ENCODE measurements around the gene MORN1. TPM values are rescaled to one million over a fixed set of nuclear protein-coding genes. Genes with fewer than 3 reads are reported as not detected.

Gene MORN1
- total and polyA plus RNA-seq, 2 of the 4 experiments (the other 2 are of a cell fraction): 3.0 to 4.2 TPM

- H3K4me2 ChIP-seq (ENCODE audit: low read depth, low read length): no peak overlapping the region
- intact Hi-C loops (cut with micrococcal nuclease): no loop called here
- no peak overlapping the region for H3K56ac ChIP-seq (ENCODE audit: extremely low read depth, insufficient read depth, low read length)
- no peak overlapping the region; the same call in 1 of the 2 replicates for H3K18ac ChIP-seq (ENCODE audit: low read depth, low read length)
- WGBS, 2 experiments (ENCODE audit: extremely low coverage in 2 of 2, insufficient read length in 1 of 2): 73% methylated on average over 13 of the region's 30 CpGs; no CpG with 5 or more reads in 1 of the 2 experiments
- dilution Hi-C loops (cut with HindIII; ENCODE audit: low sequenced_read_pairs, unreplicated experiment): no loop called here
- 0 out of 2 replicates have a peak overlapping the region, but pooled peaks have one; percentile 10 for H4K5ac ChIP-seq (ENCODE audit: low read depth, low read length)
- H3K36me3 ChIP-seq (ENCODE audit: control insufficient read depth, insufficient read depth, low read length): peaks cover 6% of the 10 kb centered on the region; the same call in 1 of the 2 replicates
- H4K91ac ChIP-seq (ENCODE audit: insufficient read depth, low read depth, low read length): peak overlapping the region; percentile 66
- CTCF ChIA-PET: no interaction called here
- POLR2A ChIA-PET (ENCODE audit: unreplicated experiment): no interaction called here
- H4K20me1 ChIP-seq (ENCODE audit: insufficient read depth, low read length): peaks cover 48% of the 10 kb centered on the region
- H3K4me3 ChIP-seq (ENCODE audit: insufficient read depth, low read depth, low read length): no peak overlapping the region
- ATAC-seq (ENCODE audit: low read depth) (no peak), DNase-seq (no peak)
- peak overlapping the region; percentile 98 for H3K27ac ChIP-seq (ENCODE audit: insufficient read depth, low read length)
- peak overlapping the region; percentile 10; the same call in 1 of the 2 replicates for H2BK20ac ChIP-seq (ENCODE audit: low read depth, low read length)
- peak overlapping the region; percentile 17; the same call in 1 of the 2 replicates for H3K14ac ChIP-seq (replicated peaks; ENCODE audit: low read depth, low read length)
- H3K4me1 ChIP-seq (ENCODE audit: control insufficient read depth, insufficient read depth, low read length): peaks cover 52% of the 10 kb centered on the region
- peak overlapping the region; percentile 74 for H3K23ac ChIP-seq (ENCODE audit: low read depth, low read length)
- peak overlapping the region; percentile 97 for H2BK120ac ChIP-seq (ENCODE audit: low read depth, low read length)
- peak overlapping the region; percentile 85 for H2AK5ac ChIP-seq (ENCODE audit: low read depth, low read length)
- H3K9ac ChIP-seq (ENCODE audit: low read depth, low read length): no peak overlapping the region
- no peak overlapping the region for H2AFZ ChIP-seq (replicated peaks; ENCODE audit: low read length, poor library complexity)
- peak overlapping the region; percentile 100 for H3K4ac ChIP-seq (ENCODE audit: low read depth, low read length)
- no peaks in the 10 kb centered on the region for H3K27me3 ChIP-seq (ENCODE audit: control insufficient read depth, insufficient read depth, low read length)
- H2BK5ac ChIP-seq (ENCODE audit: low read depth, low read length, poor library complexity, severe bottlenecking): peak overlapping the region; percentile 94
- peak overlapping the region; percentile 52 for H2AK9ac ChIP-seq (replicated peaks; ENCODE audit: low read depth, low read length, poor library complexity)
- peaks cover 53% of the 10 kb centered on the region for H3K9me1 ChIP-seq (ENCODE audit: insufficient read depth, low read length)
- peak overlapping the region; percentile 48 to 96; a peak in 2 of 4 replicates for H4K8ac ChIP-seq (ENCODE audit: low read depth in 2 of 2, low read length in 2 of 2)
- BruUV-seq (replicated peaks): no TSS peak
- H3K9me3 ChIP-seq (ENCODE audit: control insufficient read depth, insufficient read depth, low read length): no peaks in the 10 kb centered on the region
- peaks cover 6 to 93% of the 10 kb centered on the region in 2 experiments; a peak in 3 of 4 replicates for H3K79me1 ChIP-seq (ENCODE audit: low read depth in 1 of 2, low read length in 2 of 2)
- in situ Hi-C loops (cut with MboI; ENCODE audit: low sequenced_read_pairs): no loop called here
- H2BK15ac ChIP-seq (ENCODE audit: low read depth, low read length): no peak overlapping the region; the same call in 2 of the 3 replicates
- TF ChIP-seq NFE2L2 (IDR thresholded peaks at IDR 0.05; ENCODE audit: low read depth, low read length) (no peak), ELK1 (IDR thresholded peaks at IDR 0.05; ENCODE audit: borderline replicate concordance, low read depth, low read length) (no peak), RFX5 (IDR thresholded peaks at IDR 0.05; ENCODE audit: low read depth, low read length) (no peak), CTCF (conservative IDR thresholded peaks at IDR 0.05; ENCODE audit: low read depth, low read length) (no peak), MAFK (IDR thresholded peaks at IDR 0.05; ENCODE audit: low read depth, low read length) (no peak), RCOR1 (IDR thresholded peaks at IDR 0.05; ENCODE audit: insufficient replicate concordance, low read length) (no peak), FOS (IDR thresholded peaks at IDR 0.05; ENCODE audit: low read depth, low read length) (no peak), MAZ (IDR thresholded peaks at IDR 0.05; ENCODE audit: borderline replicate concordance, low read depth, low read length) (no peak), MXI1 (IDR thresholded peaks at IDR 0.05; ENCODE audit: borderline replicate concordance, low read depth, low read length) (no peak), SMC3 (IDR thresholded peaks at IDR 0.05; ENCODE audit: low read depth, low read length) (no peak), USF2 (IDR thresholded peaks at IDR 0.05; ENCODE audit: low read depth, low read length) (no peak), BHLHE40 (IDR thresholded peaks at IDR 0.05; ENCODE audit: low read depth, low read length) (no peak), POLR2A (IDR thresholded peaks at IDR 0.05; ENCODE audit: low read depth, low read length) (no peak), CEBPB (IDR thresholded peaks at IDR 0.05; ENCODE audit: low read depth, low read length) (no peak), CHD1 (IDR thresholded peaks at IDR 0.05; ENCODE audit: low read depth, low read length) (no peak)
Measured at GRCh38 chr1:2292725-2293450, 98.5 kb downstream of the MORN1 start.

All from IMR-90 (cell line).